Fibroblast of mammary gland (primary cell): Measurements from ENCODE around the gene NCF4.

Source experiments
- DNase-seq: peaks from one replicate; pipeline ENCODE4 v3.0.0-alpha.2; 2010; ENCODE audit warnings: low read depth
- H3K4me3 ChIP-seq: 2 replicates; pipeline ENCODE4 v1.5.1; 2011; ENCODE audit warnings: low read depth, mild to moderate bottlenecking, low read length, moderate library complexity; ENCODE audit not compliant: control insufficient read depth
- CTCF ChIP-seq: conservative IDR thresholded peaks from 2 replicates; pipeline ENCODE4 v1.5.1; 2011; ENCODE audit warnings: low read depth, low read length, inconsistent platforms; ENCODE audit not compliant: control insufficient read depth, insufficient read depth

NCF4 gene

GRCh38 chr22:36826262-36826661 is 34.5 kb upstream of the NCF4 start:
- TF ChIP-seq CTCF, result no peak
- DNase-seq, result no peak
- H3K4me3 ChIP-seq, result no peak overlapping the region

GRCh38 chr22:36828815-36829214 is 32.0 kb upstream of the NCF4 start:
- H3K4me3 ChIP-seq, result no peak overlapping the region
- TF ChIP-seq CTCF, result no peak
- no peak for DNase-seq

- no peak for DNase-seq
- no peak overlapping the region for H3K4me3 ChIP-seq
- no peak for TF ChIP-seq CTCF
Observed at GRCh38 chr22:36829370-36830002, 31.3 kb upstream of the NCF4 start.

GRCh38 chr22:36830601-36831000 is 30.2 kb upstream of the NCF4 start:
- no peak overlapping the region for H3K4me3 ChIP-seq
- DNase-seq, result no peak
- no peak for TF ChIP-seq CTCF

- no peak for TF ChIP-seq CTCF
- no peak overlapping the region for H3K4me3 ChIP-seq
- DNase-seq, result no peak
Observed at GRCh38 chr22:36831206-36831605, 29.6 kb upstream of the NCF4 start.

- no peak for DNase-seq
- no peak overlapping the region for H3K4me3 ChIP-seq
- TF ChIP-seq CTCF, result no peak
Observed at GRCh38 chr22:36831717-36832116, 29.1 kb upstream of the NCF4 start.

- TF ChIP-seq CTCF, result no peak
Observed at GRCh38 chr22:36833073-36833472, 27.7 kb upstream of the NCF4 start.

More at GRCh38 chr22:36833073-36833472, 27.7 kb upstream of the NCF4 start:
- DNase-seq, result no peak
- H3K4me3 ChIP-seq, result no peak overlapping the region
